T-helper 2 cell treated with Interferon-gamma antibody and Interleukin-4, amounts not matched to agents 100 ng/mL and 5 ng/mL, for 36 hours (primary cell): ENCODE results near the gene ANKZF1. TPM values are rescaled to one million over a fixed set of nuclear protein-coding genes. Genes with fewer than 3 reads are reported as not detected.

ENCODE experiments used
- intact Hi-C: fragments of 100-400 bp; cut with micrococcal nuclease; formaldehyde crosslinking; loops from one replicate; pipeline ENCODE4 v1.15.1; 2023
- total RNA-seq: library from RNA; stranded (reverse); gene quantifications from 2 replicates; pipeline ENCODE4 v1.2.3, GENCODE V29; 2022

Gene ANKZF1
- total RNA-seq, 1 donor from 2014 or later, result 80.1 TPM

DNA sequence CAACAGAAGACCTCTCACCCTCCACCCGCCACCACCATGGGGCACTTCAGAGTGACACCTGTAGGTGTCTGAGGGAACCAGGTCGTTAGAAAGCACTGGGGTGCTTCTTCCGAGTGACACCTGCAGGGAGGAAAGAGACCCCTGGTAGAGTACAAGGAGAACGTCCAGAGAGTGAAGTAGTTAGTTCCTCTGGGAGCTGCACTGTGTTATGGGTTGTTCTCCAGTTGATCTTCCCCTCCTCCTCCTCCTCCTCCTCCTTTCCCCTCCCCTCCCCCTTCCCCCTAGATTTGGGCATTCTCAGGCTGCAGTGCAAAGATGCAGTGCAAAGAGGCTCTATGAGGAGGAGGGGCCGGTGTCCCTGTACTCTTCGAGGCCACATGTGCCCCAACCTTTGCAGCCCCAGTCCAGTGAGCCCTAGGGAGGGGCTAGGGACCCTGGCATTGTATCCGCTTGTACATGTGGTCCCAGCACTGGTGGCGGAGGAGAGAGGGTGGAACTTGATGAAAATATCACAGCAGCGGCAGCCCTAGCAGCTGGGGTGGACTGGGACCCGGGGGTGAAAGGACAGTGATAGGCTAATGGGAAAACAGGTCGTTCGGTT, 50.4 kb downstream of the ANKZF1 start:
- intact Hi-C loops, result loop anchor here (1.0 to 10.0 kb wide), 11 partner anchors 15 to 1010 kb away; partner anchors contain the start of genes AAMP, ABCB6, ANKZF1 and ATG9A

- intact Hi-C loops, result no loop called here
Measured at GRCh38 chr2:219280651-219281050, 51.0 kb downstream of the ANKZF1 start.

DNA sequence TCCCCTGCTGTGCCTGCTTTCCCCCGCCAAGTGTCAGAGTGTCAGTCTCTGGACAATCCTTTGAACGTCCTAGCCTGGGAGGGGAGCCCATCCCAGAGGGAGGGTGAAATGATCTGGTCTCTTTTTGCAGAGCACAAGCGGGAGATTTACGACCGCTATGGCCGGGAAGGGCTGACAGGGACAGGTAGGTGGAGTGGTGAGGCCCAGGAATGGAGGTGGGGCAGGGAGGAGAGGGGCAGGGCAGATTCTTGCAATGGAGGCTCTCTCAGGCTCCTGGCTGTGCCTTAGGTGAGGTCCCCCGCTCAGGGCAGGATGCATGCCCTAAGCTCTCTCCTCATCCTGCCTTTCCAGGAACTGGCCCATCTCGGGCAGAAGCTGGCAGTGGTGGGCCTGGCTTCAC, 52.0 kb downstream of the ANKZF1 start:
- intact Hi-C loops, result no loop called here

DNA sequence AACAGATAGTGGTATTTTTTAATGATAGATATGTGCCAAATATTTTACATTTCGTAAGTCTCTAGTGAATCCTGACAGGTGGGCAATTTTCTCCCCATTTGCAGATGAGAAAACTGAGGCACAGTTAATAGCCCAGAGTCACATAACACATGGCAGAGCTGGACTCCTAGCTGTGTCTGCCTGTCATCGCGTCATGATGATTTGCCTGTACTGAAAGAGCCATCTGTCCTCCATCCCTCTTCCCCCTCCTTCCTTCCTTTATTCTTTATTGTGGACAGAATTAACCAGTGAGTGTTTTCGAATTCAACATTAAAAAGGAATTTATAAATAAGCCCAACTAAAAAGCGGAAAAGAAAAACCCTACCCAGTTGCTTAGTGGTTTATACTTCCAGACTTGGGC, 52.8 kb downstream of the ANKZF1 start:
- intact Hi-C loops, result no loop called here

DNA sequence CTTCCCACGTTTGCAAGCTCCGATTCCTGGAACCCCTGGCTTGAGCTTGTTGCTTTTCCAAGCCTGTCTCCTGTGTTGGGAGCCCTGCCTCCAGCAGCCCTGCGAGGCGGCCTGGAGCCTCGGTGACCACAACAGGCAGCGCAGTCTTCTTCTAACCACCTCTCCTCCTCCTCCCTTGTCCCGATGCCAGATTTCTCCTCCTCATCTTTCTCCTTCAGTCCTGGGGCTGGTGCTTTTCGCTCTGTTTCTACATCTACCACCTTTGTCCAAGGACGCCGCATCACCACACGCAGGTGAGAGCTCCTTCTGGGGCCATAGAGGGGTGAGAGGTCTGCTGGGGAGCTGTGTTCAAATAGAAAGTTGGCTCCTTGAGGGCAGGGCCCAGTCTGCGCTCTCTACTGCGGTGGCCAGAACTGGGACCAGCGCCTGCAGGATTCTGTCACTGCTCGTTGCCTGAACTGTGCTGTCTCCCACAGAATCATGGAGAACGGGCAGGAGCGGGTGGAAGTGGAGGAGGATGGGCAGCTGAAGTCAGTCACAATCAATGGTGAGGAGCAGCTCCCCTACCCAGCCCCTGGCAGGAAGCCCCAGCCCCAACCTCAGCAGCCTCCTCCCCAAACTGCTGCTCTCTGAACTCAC, 53.5 kb downstream of the ANKZF1 start:
- intact Hi-C loops, result no loop called here

GRCh38 chr2:219284501-219285372, 55.1 kb downstream of the ANKZF1 start:
- intact Hi-C loops, result no loop called here

GRCh38 chr2:219285373-219285735, 55.7 kb downstream of the ANKZF1 start:
- intact Hi-C loops, result no loop called here

GRCh38 chr2:219285894-219286425, 56.4 kb downstream of the ANKZF1 start:
- intact Hi-C loops, result no loop called here

Other genes with a start within 250 kb of the ANKZF1 start
- gene FEV, start 244.6 kb upstream of the ANKZF1 start, total RNA-seq, result not detected in 2 replicates
- not detected in 2 replicates for gene CRYBA2, start 236.4 kb upstream of the ANKZF1 start, total RNA-seq
- gene CFAP65, start 188.3 kb upstream of the ANKZF1 start, total RNA-seq, result not detected in 2 replicates
- 0.20 TPM in 1 of 2 replicates, not detected in the other for gene IHH, start 168.9 kb upstream of the ANKZF1 start, total RNA-seq
- gene NHEJ1, start 69.0 kb upstream of the ANKZF1 start, total RNA-seq, result 18.8 and 20.0 TPM in 2 replicates
- gene SLC23A3, start 59.8 kb upstream of the ANKZF1 start, total RNA-seq, result 1.5 and 2.1 TPM in 2 replicates
- gene CNPPD1, start 52.9 kb upstream of the ANKZF1 start, total RNA-seq, result 67.3 and 70.8 TPM in 2 replicates
- gene RETREG2, start 51.5 kb upstream of the ANKZF1 start, total RNA-seq, result 79.8 and 81.1 TPM in 2 replicates
- gene ZFAND2B, start 23.0 kb upstream of the ANKZF1 start, total RNA-seq, result 53.0 and 54.6 TPM in 2 replicates
- 13.8 and 14.0 TPM in 2 replicates for gene ABCB6, start 10.8 kb upstream of the ANKZF1 start, total RNA-seq
- 37.2 and 51.6 TPM in 2 replicates for gene ATG9A, start 170 bp upstream of the ANKZF1 start, total RNA-seq
- 3.7 and 5.7 TPM in 2 replicates for gene GLB1L, start 15.6 kb downstream of the ANKZF1 start, total RNA-seq
- gene STK16, start 15.7 kb downstream of the ANKZF1 start, total RNA-seq, result 25.1 and 29.8 TPM in 2 replicates
- gene TUBA4B, start 23.4 kb downstream of the ANKZF1 start, total RNA-seq, result not detected in 2 replicates
- gene TUBA4A, start 24.1 kb downstream of the ANKZF1 start, total RNA-seq, result 331 and 334 TPM in 2 replicates
- 32.1 and 34.0 TPM in 2 replicates for gene DNAJB2, start 49.6 kb downstream of the ANKZF1 start, total RNA-seq
- gene PTPRN, start 79.6 kb downstream of the ANKZF1 start, total RNA-seq, result not detected in 2 replicates
- not detected in 2 replicates for gene RESP18, start 102.9 kb downstream of the ANKZF1 start, total RNA-seq
- gene DNPEP, start 158.1 kb downstream of the ANKZF1 start, total RNA-seq, result 67.6 and 80.2 TPM in 2 replicates
- not detected in 2 replicates for gene DES, start 188.6 kb downstream of the ANKZF1 start, total RNA-seq
- 0.32 and 0.75 TPM in 2 replicates for gene SPEG, start 205.0 kb downstream of the ANKZF1 start, total RNA-seq